Stimulated activated CD4-positive, alpha-beta T cell treated with anti-CD3 and anti-CD28 coated beads, Interleukin-1b, Interleukin-23, amount 100 ng/mL, for 48 hours (primary cell): ENCODE results near the gene SPESP1.

Source experiments
- DNase-seq: peaks from one replicate; pipeline ENCODE4 v3.0.0-alpha.2; 2020

SPESP1 gene

DNA sequence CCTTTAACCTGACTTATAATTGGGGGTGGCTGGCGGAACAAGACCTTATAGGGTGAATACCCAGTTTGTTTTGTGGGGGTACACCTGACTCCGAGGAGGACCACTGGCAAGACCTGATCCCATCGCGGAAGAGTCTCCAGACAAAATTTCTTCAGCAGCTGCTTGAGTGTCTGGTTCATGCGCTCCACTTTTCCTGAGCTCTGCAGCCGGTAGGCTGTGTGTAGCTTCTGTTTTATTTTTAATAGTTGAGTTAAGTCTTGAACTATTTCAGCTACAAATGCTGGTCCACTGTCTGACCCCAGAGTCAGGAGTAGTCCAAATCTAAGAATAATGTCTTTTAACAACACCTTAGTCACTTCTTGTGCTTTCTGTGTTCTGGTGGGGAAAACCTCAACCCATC, 63.0 kb downstream of the SPESP1 start:
- no peak for DNase-seq

DNA sequence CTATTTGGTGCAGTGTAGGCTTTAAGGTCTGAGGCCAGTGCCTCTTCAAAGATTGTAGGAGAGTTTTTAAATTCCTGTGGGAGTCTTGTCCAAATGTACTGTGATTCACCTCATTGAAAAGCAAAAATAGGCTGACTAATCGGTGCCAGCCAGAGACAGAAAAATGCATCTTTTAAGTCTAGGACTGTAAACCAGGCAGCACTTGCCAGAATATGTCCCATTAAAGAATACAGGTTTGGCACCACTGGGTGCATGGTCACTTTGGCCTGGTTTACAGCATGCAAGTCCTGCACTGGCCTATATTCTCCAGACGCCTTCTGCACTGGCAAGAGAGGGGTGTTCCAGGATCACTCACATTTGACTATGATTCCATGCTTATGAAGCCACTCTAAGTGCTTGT, 63.8 kb downstream of the SPESP1 start:
- no peak for DNase-seq

DNA sequence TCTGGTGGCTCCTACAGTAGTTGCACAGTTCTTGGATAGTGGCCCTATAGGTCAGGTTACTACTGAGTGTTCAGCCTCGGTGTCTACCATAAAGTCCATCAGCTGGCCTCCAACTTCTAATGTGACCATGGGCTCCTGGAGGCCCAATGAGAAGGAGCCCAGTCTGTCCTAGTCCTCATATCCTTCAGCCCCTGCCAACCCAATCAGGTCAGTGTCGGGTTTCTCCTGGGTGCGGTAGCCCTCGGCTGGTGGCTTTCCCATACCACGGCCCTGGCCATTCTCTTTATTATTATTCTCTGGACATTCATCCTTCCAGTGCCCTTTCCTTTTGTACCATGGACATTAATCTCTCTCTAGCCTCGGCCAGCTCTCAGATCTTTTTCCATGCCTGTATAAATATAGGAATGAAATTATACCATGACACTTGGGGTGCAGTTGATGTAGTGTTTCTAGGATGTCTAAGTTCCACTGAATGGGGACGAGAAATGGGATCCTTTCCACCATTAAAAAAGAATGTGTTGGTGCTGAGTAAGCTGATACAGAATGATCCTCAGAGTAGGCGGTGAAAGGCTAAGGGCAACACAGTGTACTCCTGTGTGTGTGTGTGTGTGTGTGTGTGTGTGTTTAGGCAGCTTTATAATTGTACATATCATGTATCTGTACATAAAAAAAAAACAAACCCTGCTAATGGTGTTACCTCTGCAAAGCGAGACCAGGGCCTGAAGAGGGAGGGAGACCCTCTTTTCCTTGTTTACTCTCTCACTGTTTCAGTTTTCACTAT, 64.8 kb downstream of the SPESP1 start:
- DNase-seq: no peak
